ENCODE measurements around the gene ZNF512. TPM values are rescaled to one million over a fixed set of nuclear protein-coding genes. Genes with fewer than 3 reads are reported as not detected.
"Not testable (repeated sequence)": the region's sequence is repeated elsewhere in the genome, so short reads cannot be mapped to it uniquely, and the experiment has no call there.

ZNF512 gene
- total and polyA plus RNA-seq, 2 of the 13 experiments (the other 11 are each of a cell fraction or from before 2014, with no cell fraction given): 29.8 to 31.0 TPM

- H3K79me2 ChIP-seq (ENCODE audit: insufficient read depth, low read length): peaks cover 10% of the 10 kb centered on the region
- no peaks in the 10 kb centered on the region for H3K9me3 ChIP-seq (ENCODE audit: low read length)
- H3K27ac ChIP-seq (ENCODE audit: extremely low read length, insufficient read depth, low read length): no peak overlapping the region
- intact Hi-C loops (cut with micrococcal nuclease; ENCODE audit: unreplicated experiment) (loop anchor here (5.0 kb wide), 1 partner anchor 37 kb away; the partner anchor contains the start of genes SLC4A1AP and SUPT7L), in situ Hi-C loops (cut with HindIII; ENCODE audit: extremely low pct_ligation_motif_present, low pct_unique_long_range_greater_than_20kb) (no loop called here)
- TF ChIP-seq CHCHD3 (CRISPR knock-in tag; IDR thresholded peaks at IDR 0.05) (no peak), POLR2G (IDR thresholded peaks at IDR 0.05; ENCODE audit: low read depth, low read length) (peak; percentile 39; the same call in 1 of the 2 replicates)
- ATAC-seq (no peak), FAIRE-seq (no peak), DNase-seq (ENCODE audit: low spot score) (no peak)
- no peaks in the 10 kb centered on the region; a peak in 1 of 5 replicates for H3K27me3 ChIP-seq (ENCODE audit: control insufficient read depth in 1 of 2, insufficient read depth in 2 of 2, low read length in 2 of 2)
- H3K4me2 ChIP-seq (ENCODE audit: low read depth, low read length): no peak overlapping the region
- H2AFZ ChIP-seq (ENCODE audit: low read length): no peak overlapping the region
- no peaks in the 10 kb centered on the region for H4K20me1 ChIP-seq (ENCODE audit: insufficient read depth, low read length)
- ChIA-PET CTCF (ENCODE audit: low intra/inter-chr PET ratio, low total read pairs) (no interaction called here), POLR2A (no interaction called here)
- no peak overlapping the region for H3K9ac ChIP-seq (ENCODE audit: insufficient read depth, low read depth, low read length)
- BruUV-seq (replicated peaks): no TSS peak
- no peak overlapping the region for H3K4me3 ChIP-seq (replicated peaks in 1 of 3; ENCODE audit: insufficient read depth in 1 of 3, low read depth in 2 of 3, low read length in 3 of 3)
- peaks cover 15% of the 10 kb centered on the region for H3K4me1 ChIP-seq (ENCODE audit: insufficient read depth, low read length)
- peaks cover 17 to 26% of the 10 kb centered on the region in 2 experiments for H3K36me3 ChIP-seq (replicated peaks in 1 of 2; ENCODE audit: control insufficient read depth in 1 of 2, insufficient read depth in 2 of 2, low read length in 2 of 2)
These were observed 42.1 kb downstream of the ZNF512 start for GRCh38 chr2:27624943-27625342.

- DNase-seq (ENCODE audit: low spot score); H3K4me2 ChIP-seq (ENCODE audit: low read depth, low read length); H4K20me1 ChIP-seq (ENCODE audit: insufficient read depth, low read length); H3K27me3 ChIP-seq (ENCODE audit: control insufficient read depth in 1 of 2, insufficient read depth in 2 of 2, low read length in 2 of 2); CTCF ChIA-PET (ENCODE audit: low intra/inter-chr PET ratio, low total read pairs); H3K9ac ChIP-seq (ENCODE audit: insufficient read depth, low read depth, low read length); BruUV-seq (replicated peaks); H2AFZ ChIP-seq (ENCODE audit: low read length); ATAC-seq; H3K4me3 ChIP-seq (replicated peaks in 1 of 3; ENCODE audit: insufficient read depth in 1 of 3, low read depth in 2 of 3, low read length in 3 of 3); H3K79me2 ChIP-seq (ENCODE audit: insufficient read depth, low read length); in situ Hi-C loops (cut with HindIII; ENCODE audit: extremely low pct_ligation_motif_present, low pct_unique_long_range_greater_than_20kb); H3K27ac ChIP-seq (ENCODE audit: extremely low read length, insufficient read depth, low read length); FAIRE-seq; H3K9me3 ChIP-seq (ENCODE audit: low read length); POLR2A ChIA-PET: not testable (repeated sequence)
- peaks cover 24% of the 10 kb centered on the region for H3K4me1 ChIP-seq (ENCODE audit: insufficient read depth, low read length)
- H3K36me3 ChIP-seq (replicated peaks in 1 of 2; ENCODE audit: control insufficient read depth in 1 of 2, insufficient read depth in 2 of 2, low read length in 2 of 2): peaks cover 11 to 22% of the 10 kb centered on the region in 2 experiments
- 93% methylated on average over 1 of the region's 1 CpG for WGBS (ENCODE audit: low lambda C conversion rate)
- intact Hi-C loops (cut with micrococcal nuclease; ENCODE audit: unreplicated experiment): loop anchor here (5.0 kb wide), 1 partner anchor 36 kb away; the partner anchor contains the start of genes SLC4A1AP and SUPT7L
These were observed 43.5 kb downstream of the ZNF512 start for GRCh38 chr2:27626323-27626722.

- CTCF ChIA-PET (ENCODE audit: low intra/inter-chr PET ratio, low total read pairs): not testable (repeated sequence)
These were observed 44.1 kb downstream of the ZNF512 start for GRCh38 chr2:27626921-27627320.

More at GRCh38 chr2:27626921-27627320, 44.1 kb downstream of the ZNF512 start:
- H3K27me3 ChIP-seq (ENCODE audit: control insufficient read depth in 1 of 2, insufficient read depth in 2 of 2, low read length in 2 of 2); in situ Hi-C loops (cut with HindIII; ENCODE audit: extremely low pct_ligation_motif_present, low pct_unique_long_range_greater_than_20kb); H3K27ac ChIP-seq (ENCODE audit: extremely low read length, insufficient read depth, low read length); BruUV-seq (replicated peaks); H3K4me3 ChIP-seq (replicated peaks in 1 of 3; ENCODE audit: insufficient read depth in 1 of 3, low read depth in 2 of 3, low read length in 3 of 3); ATAC-seq; H2AFZ ChIP-seq (ENCODE audit: low read length); H4K20me1 ChIP-seq (ENCODE audit: insufficient read depth, low read length); DNase-seq (ENCODE audit: low spot score); H3K79me2 ChIP-seq (ENCODE audit: insufficient read depth, low read length); H3K9ac ChIP-seq (ENCODE audit: insufficient read depth, low read depth, low read length); H3K4me2 ChIP-seq (ENCODE audit: low read depth, low read length); H3K9me3 ChIP-seq (ENCODE audit: low read length); FAIRE-seq: not testable (repeated sequence)
- intact Hi-C loops (cut with micrococcal nuclease; ENCODE audit: unreplicated experiment): loop anchor here (5.0 kb wide), 1 partner anchor 35 kb away; the partner anchor contains the start of genes SLC4A1AP and SUPT7L
- Histone ChIP-seq H3K36me3 (replicated peaks in 1 of 2; ENCODE audit: control insufficient read depth in 1 of 2, insufficient read depth in 2 of 2, low read length in 2 of 2) (peaks cover 11 to 22% of the 10 kb centered on the region in 2 experiments), H3K4me1 (ENCODE audit: insufficient read depth, low read length) (peaks cover 24% of the 10 kb centered on the region)
- POLR2A ChIA-PET: interaction anchor here (2.9 kb wide), 1 partner anchor 44 kb away, joined by 25 read pairs; the partner anchor contains the start of gene ZNF512
- 91% methylated on average over 3 of the region's 3 CpGs for WGBS (ENCODE audit: low lambda C conversion rate)
